ENCODE measurements around the gene WDR86. TPM values are rescaled to one million over a fixed set of nuclear protein-coding genes. Genes with fewer than 3 reads are reported as not detected.

The WDR86 gene
- polyA plus RNA-seq, 2 of the 4 experiments (the other 2 are of a cell fraction): 0.17 to 0.19 TPM

- TF ChIP-seq HOXB5 (CRISPR knock-in tag; IDR thresholded peaks at IDR 0.05) (no peak), MAX (IDR thresholded peaks at IDR 0.05) (no peak)
- H3K4me1 ChIP-seq: peaks cover 8% of the 10 kb centered on the region; the same call in 2 of the 3 replicates
- peak overlapping the region in 1 of 2 experiments; percentile 35; a peak in 1 of 6 replicates for H3K27ac ChIP-seq
- no peak for DNase-seq (ENCODE audit: low read depth in 1 of 2, low spot score in 1 of 2)
- 85% methylated on average over 10 of the region's 23 CpGs for WGBS (ENCODE audit: missing lambda C conversion rate)
- H3K4me2 ChIP-seq: no peak overlapping the region
- H3K4me3 ChIP-seq: no peak overlapping the region
- no peaks in the 10 kb centered on the region for H3K9me3 ChIP-seq
- no peak for FAIRE-seq
- POLR2A ChIA-PET: no interaction called here
- no peak for ATAC-seq
- CTCF ChIA-PET: interaction anchor here (1.4 to 16.5 kb wide), 3 partner anchors 52 to 137 kb away, joined by 3 to 438 read pairs (median 4); no protein-coding TSS in a partner anchor
These were observed 42.1 kb upstream of the WDR86 start for GRCh38 chr7:151451626-151452571.

DNA sequence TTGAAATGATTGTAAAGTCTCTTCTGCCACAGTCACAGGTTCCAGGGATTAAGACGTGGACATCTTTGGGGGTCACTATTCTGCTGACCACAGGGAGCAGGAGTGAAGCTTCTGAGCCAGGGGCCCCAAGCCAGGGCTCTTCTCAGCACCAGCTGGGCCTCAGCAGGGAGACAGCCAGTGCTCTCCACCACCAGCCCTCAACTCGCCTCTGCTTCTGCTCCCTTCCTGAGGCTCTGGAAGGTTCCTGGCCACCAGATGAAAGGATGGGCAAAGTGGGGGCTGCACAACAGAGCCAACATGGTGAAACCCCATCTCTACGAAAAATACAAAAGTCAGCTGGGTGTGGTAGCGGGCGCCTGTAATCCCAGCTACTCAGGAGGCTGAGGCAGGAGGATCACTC, 41.3 kb upstream of the WDR86 start:
- no peak overlapping the region for H3K4me3 ChIP-seq
- 83% methylated on average over 4 of the region's 5 CpGs for WGBS (ENCODE audit: missing lambda C conversion rate)
- DNase-seq (ENCODE audit: low read depth in 1 of 2, low spot score in 1 of 2): no peak
- H3K9me3 ChIP-seq: no peaks in the 10 kb centered on the region
- no peak overlapping the region for H3K4me2 ChIP-seq
- TF ChIP-seq, protein P1, sequence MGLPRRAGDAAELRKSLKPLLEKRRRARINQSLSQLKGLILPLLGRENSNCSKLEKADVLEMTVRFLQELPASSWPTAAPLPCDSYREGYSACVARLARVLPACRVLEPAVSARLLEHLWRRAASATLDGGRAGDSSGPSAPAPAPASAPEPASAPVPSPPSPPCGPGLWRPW (IDR thresholded peaks at IDR 0.05): no peak
- TF ChIP-seq RCOR1 (IDR thresholded peaks at IDR 0.05; ENCODE audit: low read depth, low read length) (no peak), HEYL (CRISPR knock-in tag; IDR thresholded peaks at IDR 0.05) (no peak), ZSCAN20 (CRISPR knock-in tag; IDR thresholded peaks at IDR 0.05) (no peak), RNF2 (IDR thresholded peaks at IDR 0.05; ENCODE audit: borderline replicate concordance, low read depth) (no peak), CEBPB (IDR thresholded peaks at IDR 0.05) (no peak), GATA3 (IDR thresholded peaks at IDR 0.05; ENCODE audit: borderline replicate concordance) (no peak), NPAS2 (CRISPR knock-in tag; IDR thresholded peaks at IDR 0.05; ENCODE audit: borderline replicate concordance) (no peak), EP300 (IDR thresholded peaks at IDR 0.05) (no peak), NR3C1 (IDR thresholded peaks at IDR 0.05) (no peak), RFX5 (IDR thresholded peaks at IDR 0.05) (no peak), ZC3H11A (IDR thresholded peaks at IDR 0.05) (no peak), EHF (CRISPR knock-in tag; IDR thresholded peaks at IDR 0.05) (no peak), MAX (IDR thresholded peaks at IDR 0.05) (no peak), ZFP36 (IDR thresholded peaks at IDR 0.05; ENCODE audit: borderline replicate concordance, partially characterized antibody) (no peak), MAZ (IDR thresholded peaks at IDR 0.05; ENCODE audit: borderline replicate concordance, low read depth, low read length) (no peak)
- TF ChIP-seq, protein P2, sequence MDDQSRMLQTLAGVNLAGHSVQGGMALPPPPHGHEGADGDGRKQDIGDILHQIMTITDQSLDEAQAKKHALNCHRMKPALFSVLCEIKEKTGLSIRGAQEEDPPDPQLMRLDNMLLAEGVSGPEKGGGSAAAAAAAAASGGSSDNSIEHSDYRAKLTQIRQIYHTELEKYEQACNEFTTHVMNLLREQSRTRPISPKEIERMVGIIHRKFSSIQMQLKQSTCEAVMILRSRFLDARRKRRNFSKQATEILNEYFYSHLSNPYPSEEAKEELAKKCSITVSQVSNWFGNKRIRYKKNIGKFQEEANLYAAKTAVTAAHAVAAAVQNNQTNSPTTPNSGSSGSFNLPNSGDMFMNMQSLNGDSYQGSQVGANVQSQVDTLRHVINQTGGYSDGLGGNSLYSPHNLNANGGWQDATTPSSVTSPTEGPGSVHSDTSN (IDR thresholded peaks at IDR 0.05): no peak
- TF ChIP-seq, protein P3, sequence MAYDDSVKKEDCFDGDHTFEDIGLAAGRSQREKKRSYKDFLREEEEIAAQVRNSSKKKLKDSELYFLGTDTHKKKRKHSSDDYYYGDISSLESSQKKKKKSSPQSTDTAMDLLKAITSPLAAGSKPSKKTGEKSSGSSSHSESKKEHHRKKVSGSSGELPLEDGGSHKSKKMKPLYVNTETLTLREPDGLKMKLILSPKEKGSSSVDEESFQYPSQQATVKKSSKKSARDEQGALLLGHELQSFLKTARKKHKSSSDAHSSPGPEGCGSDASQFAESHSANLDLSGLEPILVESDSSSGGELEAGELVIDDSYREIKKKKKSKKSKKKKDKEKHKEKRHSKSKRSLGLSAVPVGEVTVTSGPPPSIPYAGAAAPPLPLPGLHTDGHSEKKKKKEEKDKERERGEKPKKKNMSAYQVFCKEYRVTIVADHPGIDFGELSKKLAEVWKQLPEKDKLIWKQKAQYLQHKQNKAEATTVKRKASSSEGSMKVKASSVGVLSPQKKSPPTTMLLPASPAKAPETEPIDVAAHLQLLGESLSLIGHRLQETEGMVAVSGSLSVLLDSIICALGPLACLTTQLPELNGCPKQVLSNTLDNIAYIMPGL (CRISPR knock-in tag; IDR thresholded peaks at IDR 0.05; ENCODE audit: borderline replicate concordance): no peak
- peak overlapping the region in 1 of 2 experiments; percentile 32; a peak in 1 of 6 replicates for H3K27ac ChIP-seq
- ChIA-PET CTCF (interaction anchor here (1.5 to 16.5 kb wide), 3 partner anchors 14 to 136 kb away, joined by 4 to 438 read pairs (median 73); partner anchors contain the start of gene CRYGN), POLR2A (no interaction called here)
- FAIRE-seq: no peak
- peaks cover 11% of the 10 kb centered on the region; the same call in 2 of the 3 replicates for H3K4me1 ChIP-seq
- no peak for ATAC-seq

Data from A549 (cell line).